Measurements from ENCODE around the gene DOCK4.

DOCK4 gene

GRCh38 chr7:111985798-111986197, 220.4 kb downstream of the DOCK4 start:
- no peaks in the 10 kb centered on the region for H3K27me3 ChIP-seq (ENCODE audit: insufficient read depth, low read depth)
- no peaks in the 10 kb centered on the region for H3K36me3 ChIP-seq (ENCODE audit: insufficient read depth)
- TF ChIP-seq CTCF (conservative IDR thresholded peaks at IDR 0.05; ENCODE audit: low read depth, low read length), result no peak
- no peak overlapping the region for H3K4me2 ChIP-seq
- H3K9ac ChIP-seq, result no peak overlapping the region
- H4K20me1 ChIP-seq (ENCODE audit: insufficient read depth), result no peaks in the 10 kb centered on the region
- H3K27ac ChIP-seq, result no peak overlapping the region
- no peak overlapping the region for H2AFZ ChIP-seq (ENCODE audit: low read depth)
- no peak overlapping the region for H3K4me3 ChIP-seq (IDR thresholded peaks at IDR 0.05; ENCODE audit: insufficient read depth, low read depth, low read length)
- no peaks in the 10 kb centered on the region for H3K79me2 ChIP-seq (ENCODE audit: insufficient read depth, low read depth)
- peaks cover 13% of the 10 kb centered on the region for H3K4me1 ChIP-seq (ENCODE audit: low read depth, poor library complexity, severe bottlenecking)

GRCh38 chr7:111982804-111983203, 223.4 kb downstream of the DOCK4 start:
- Histone ChIP-seq H4K20me1 (ENCODE audit: insufficient read depth) (no peaks in the 10 kb centered on the region), H3K4me3 (IDR thresholded peaks at IDR 0.05; ENCODE audit: insufficient read depth, low read depth, low read length) (no peak overlapping the region), H3K4me1 (ENCODE audit: low read depth, poor library complexity, severe bottlenecking) (peaks cover 23% of the 10 kb centered on the region), H3K36me3 (ENCODE audit: insufficient read depth) (no peaks in the 10 kb centered on the region), H3K27ac (no peak overlapping the region), H3K79me2 (ENCODE audit: insufficient read depth, low read depth) (no peaks in the 10 kb centered on the region), H3K4me2 (no peak overlapping the region), H3K27me3 (ENCODE audit: insufficient read depth, low read depth) (no peaks in the 10 kb centered on the region), H3K9ac (no peak overlapping the region), H2AFZ (ENCODE audit: low read depth) (no peak overlapping the region)
- no peak for TF ChIP-seq CTCF (conservative IDR thresholded peaks at IDR 0.05; ENCODE audit: low read depth, low read length)

GRCh38 chr7:111982133-111982532, 224.1 kb downstream of the DOCK4 start:
- H3K4me2 ChIP-seq, result no peak overlapping the region
- no peak overlapping the region for H3K27ac ChIP-seq
- no peak overlapping the region for H2AFZ ChIP-seq (ENCODE audit: low read depth)
- H4K20me1 ChIP-seq (ENCODE audit: insufficient read depth), result no peaks in the 10 kb centered on the region
- H3K27me3 ChIP-seq (ENCODE audit: insufficient read depth, low read depth), result no peaks in the 10 kb centered on the region
- H3K4me3 ChIP-seq (IDR thresholded peaks at IDR 0.05; ENCODE audit: insufficient read depth, low read depth, low read length), result no peak overlapping the region
- H3K9ac ChIP-seq, result no peak overlapping the region
- TF ChIP-seq CTCF (conservative IDR thresholded peaks at IDR 0.05; ENCODE audit: low read depth, low read length), result no peak
- peaks cover 23% of the 10 kb centered on the region for H3K4me1 ChIP-seq (ENCODE audit: low read depth, poor library complexity, severe bottlenecking)
- no peaks in the 10 kb centered on the region for H3K36me3 ChIP-seq (ENCODE audit: insufficient read depth)
- no peaks in the 10 kb centered on the region for H3K79me2 ChIP-seq (ENCODE audit: insufficient read depth, low read depth)

- no peaks in the 10 kb centered on the region for H3K79me2 ChIP-seq (ENCODE audit: insufficient read depth, low read depth)
- peak overlapping the region; percentile 46 for H3K4me2 ChIP-seq
- no peak overlapping the region for H2AFZ ChIP-seq (ENCODE audit: low read depth)
- H3K4me3 ChIP-seq (IDR thresholded peaks at IDR 0.05; ENCODE audit: insufficient read depth, low read depth, low read length), result no peak overlapping the region
- H3K27ac ChIP-seq, result peak overlapping the region; percentile 46
- no peaks in the 10 kb centered on the region for H3K36me3 ChIP-seq (ENCODE audit: insufficient read depth)
- H3K27me3 ChIP-seq (ENCODE audit: insufficient read depth, low read depth), result no peaks in the 10 kb centered on the region
- no peak for TF ChIP-seq CTCF (conservative IDR thresholded peaks at IDR 0.05; ENCODE audit: low read depth, low read length)
- H4K20me1 ChIP-seq (ENCODE audit: insufficient read depth), result no peaks in the 10 kb centered on the region
- peaks cover 23% of the 10 kb centered on the region for H3K4me1 ChIP-seq (ENCODE audit: low read depth, poor library complexity, severe bottlenecking)
- H3K9ac ChIP-seq, result no peak overlapping the region
Observed at GRCh38 chr7:111980725-111981124, 225.5 kb downstream of the DOCK4 start.

All from KMS-11 (cell line).